ENCODE measurements around the gene AQR. TPM values are rescaled to one million over a fixed set of nuclear protein-coding genes. Genes with fewer than 3 reads are reported as not detected.
"Not testable (repeated sequence)": the region's sequence is repeated elsewhere in the genome, so short reads cannot be mapped to it uniquely, and the experiment has no call there.

Gene AQR
- total RNA-seq, 2 experiments from 2014 or later = 39.2 to 62.0 TPM

- Mint-ChIP-seq H3K27ac (peak overlapping the region; percentile 4), H3K4me3 (no peak overlapping the region), H3K9me3 (ENCODE audit: low read depth) (no peaks in the 10 kb centered on the region), H3K27me3 (no peaks in the 10 kb centered on the region), H3K36me3 (ENCODE audit: low read depth) (peaks cover 26% of the 10 kb centered on the region), H3K4me1 (peaks cover 36% of the 10 kb centered on the region)
- no peak for DNase-seq
- ChIA-PET POLR2A (no interaction called here), CTCF (interaction anchor here (0.7 to 1.2 kb wide), 2 partner anchors 10 to 12 kb away, joined by 3 read pairs; no protein-coding TSS in a partner anchor)
- no peak for ATAC-seq
- intact Hi-C loops (cut with DNase I, micrococcal nuclease) = no loop called here
Observed at GRCh38 chr15:34964277-34964676, 5.3 kb downstream of the AQR start.

GRCh38 chr15:34953851-34954250, 15.7 kb downstream of the AQR start:
- no peaks in the 10 kb centered on the region for H3K27me3 Mint-ChIP-seq
- CTCF ChIA-PET = interaction anchor here (0.6 to 1.3 kb wide), 5 partner anchors 9 to 34 kb away, joined by 3 to 4 read pairs (median 4); no protein-coding TSS in a partner anchor
- no peak overlapping the region for H3K4me3 Mint-ChIP-seq
- POLR2A ChIA-PET = no interaction called here
- no peaks in the 10 kb centered on the region for H3K9me3 Mint-ChIP-seq (ENCODE audit: low read depth)
- peaks cover 21% of the 10 kb centered on the region for H3K36me3 Mint-ChIP-seq (ENCODE audit: low read depth)
- ATAC-seq (no peak), DNase-seq (no peak)
- intact Hi-C loops (cut with DNase I, micrococcal nuclease) = no loop called here
- no peak overlapping the region for H3K27ac Mint-ChIP-seq
- H3K4me1 Mint-ChIP-seq = peaks cover 11% of the 10 kb centered on the region

GRCh38 chr15:34952481-34952880, 17.1 kb downstream of the AQR start:
- Mint-ChIP-seq H3K27ac (no peak overlapping the region), H3K27me3 (no peaks in the 10 kb centered on the region), H3K4me1 (peaks cover 9% of the 10 kb centered on the region), H3K4me3 (no peak overlapping the region), H3K9me3 (ENCODE audit: low read depth) (no peaks in the 10 kb centered on the region), H3K36me3 (ENCODE audit: low read depth) (peaks cover 27% of the 10 kb centered on the region)
- POLR2A ChIA-PET = no interaction called here
- CTCF ChIA-PET = interaction anchor here (1.3 to 1.7 kb wide), 2 partner anchors 11 kb away, joined by 3 to 5 read pairs; no protein-coding TSS in a partner anchor
- ATAC-seq = no peak
- intact Hi-C loops (cut with DNase I, micrococcal nuclease) = no loop called here
- no peak for DNase-seq

GRCh38 chr15:34951993-34952392, 17.5 kb downstream of the AQR start:
- CTCF ChIA-PET = interaction anchor here (1.3 to 1.7 kb wide), 2 partner anchors 11 to 12 kb away, joined by 3 to 5 read pairs; no protein-coding TSS in a partner anchor
- Mint-ChIP-seq H3K27ac (no peak overlapping the region), H3K4me1 (peaks cover 9% of the 10 kb centered on the region), H3K27me3 (no peaks in the 10 kb centered on the region), H3K9me3 (ENCODE audit: low read depth) (no peaks in the 10 kb centered on the region), H3K4me3 (no peak overlapping the region), H3K36me3 (ENCODE audit: low read depth) (peaks cover 27% of the 10 kb centered on the region)
- no peak for ATAC-seq
- no peak for DNase-seq
- POLR2A ChIA-PET = no interaction called here
- intact Hi-C loops (cut with DNase I, micrococcal nuclease) = no loop called here

GRCh38 chr15:34944936-34945335, 24.6 kb downstream of the AQR start:
- no peak for ATAC-seq
- H3K4me1 Mint-ChIP-seq = no peaks in the 10 kb centered on the region
- POLR2A ChIA-PET = no interaction called here
- H3K27me3 Mint-ChIP-seq = no peaks in the 10 kb centered on the region
- no peak for DNase-seq
- no peak overlapping the region for H3K4me3 Mint-ChIP-seq
- CTCF ChIA-PET = interaction anchor here (0.6 to 1.6 kb wide), 6 partner anchors 9 to 323 kb away, joined by 3 to 4 read pairs (median 3); no protein-coding TSS in a partner anchor
- intact Hi-C loops (cut with DNase I, micrococcal nuclease) = no loop called here
- H3K36me3 Mint-ChIP-seq (ENCODE audit: low read depth) = peaks cover 27% of the 10 kb centered on the region
- H3K27ac Mint-ChIP-seq = no peak overlapping the region
- no peaks in the 10 kb centered on the region for H3K9me3 Mint-ChIP-seq (ENCODE audit: low read depth)

GRCh38 chr15:34943711-34944110, 25.8 kb downstream of the AQR start:
- Mint-ChIP-seq H3K27me3 (no peaks in the 10 kb centered on the region), H3K9me3 (ENCODE audit: low read depth) (no peaks in the 10 kb centered on the region), H3K36me3 (ENCODE audit: low read depth) (peaks cover 29% of the 10 kb centered on the region), H3K4me3 (no peak overlapping the region), H3K4me1 (no peaks in the 10 kb centered on the region), H3K27ac (no peak overlapping the region)
- ChIA-PET POLR2A (no interaction called here), CTCF (interaction anchor here (1.3 to 1.4 kb wide), 2 partner anchors 9 to 322 kb away, joined by 3 read pairs; no protein-coding TSS in a partner anchor)
- ATAC-seq (no peak), DNase-seq (no peak)
- intact Hi-C loops (cut with DNase I, micrococcal nuclease) = no loop called here

GRCh38 chr15:34943264-34943663, 26.3 kb downstream of the AQR start:
- CTCF ChIA-PET = interaction anchor here (1.4 kb wide), 1 partner anchor 9 kb away, joined by 3 read pairs; no protein-coding TSS in a partner anchor
- H3K4me3 Mint-ChIP-seq; H3K4me1 Mint-ChIP-seq; H3K27ac Mint-ChIP-seq; intact Hi-C loops (cut with DNase I, micrococcal nuclease); ATAC-seq; H3K9me3 Mint-ChIP-seq (ENCODE audit: low read depth); DNase-seq; POLR2A ChIA-PET; H3K27me3 Mint-ChIP-seq: not testable (repeated sequence)
- H3K36me3 Mint-ChIP-seq (ENCODE audit: low read depth) = peaks cover 29% of the 10 kb centered on the region

- ChIA-PET CTCF (interaction anchor here (0.6 to 1.0 kb wide), 3 partner anchors 18 to 28 kb away, joined by 3 to 4 read pairs (median 3); partner anchors contain the start of gene AQR), POLR2A (interaction anchor here (1.0 kb wide), 1 partner anchor 9 kb away, joined by 3 read pairs; no protein-coding TSS in a partner anchor)
- ATAC-seq = no peak
- no peaks in the 10 kb centered on the region for H3K4me1 Mint-ChIP-seq
- intact Hi-C loops (cut with DNase I, micrococcal nuclease) = no loop called here
- H3K9me3 Mint-ChIP-seq (ENCODE audit: low read depth) = no peaks in the 10 kb centered on the region
- H3K36me3 Mint-ChIP-seq (ENCODE audit: low read depth) = peaks cover 24% of the 10 kb centered on the region
- no peaks in the 10 kb centered on the region for H3K27me3 Mint-ChIP-seq
- H3K27ac Mint-ChIP-seq = no peak overlapping the region
- H3K4me3 Mint-ChIP-seq = no peak overlapping the region
- no peak for DNase-seq
Observed at GRCh38 chr15:34942363-34942762, 27.2 kb downstream of the AQR start.

- no peak overlapping the region for H3K4me3 Mint-ChIP-seq
- no peak overlapping the region for H3K27ac Mint-ChIP-seq
- H3K4me1 Mint-ChIP-seq = no peaks in the 10 kb centered on the region
Observed at GRCh38 chr15:34941831-34942230, 27.7 kb downstream of the AQR start.

GRCh38 chr15:34941185-34941698, 28.3 kb downstream of the AQR start:
- intact Hi-C loops (cut with DNase I, micrococcal nuclease) = no loop called here
- Mint-ChIP-seq H3K27ac (no peak overlapping the region), H3K36me3 (ENCODE audit: low read depth) (peaks cover 24% of the 10 kb centered on the region), H3K4me3 (no peak overlapping the region), H3K27me3 (no peaks in the 10 kb centered on the region), H3K4me1 (no peaks in the 10 kb centered on the region), H3K9me3 (ENCODE audit: low read depth) (no peaks in the 10 kb centered on the region)
- DNase-seq (no peak), ATAC-seq (no peak)
- ChIA-PET POLR2A (no interaction called here), CTCF (interaction anchor here (0.6 to 1.5 kb wide), 3 partner anchors 11 to 28 kb away, joined by 3 to 5 read pairs (median 4); partner anchors contain the start of gene AQR)

More at GRCh38 chr15:34941831-34942230, 27.7 kb downstream of the AQR start:
- H3K27me3 Mint-ChIP-seq = no peaks in the 10 kb centered on the region
- no peaks in the 10 kb centered on the region for H3K9me3 Mint-ChIP-seq (ENCODE audit: low read depth)
- intact Hi-C loops (cut with DNase I, micrococcal nuclease) = no loop called here
- POLR2A ChIA-PET = interaction anchor here (1.0 kb wide), 1 partner anchor 9 kb away, joined by 3 read pairs; no protein-coding TSS in a partner anchor
- CTCF ChIA-PET = interaction anchor here (0.9 to 1.5 kb wide), 3 partner anchors 11 to 27 kb away, joined by 3 to 5 read pairs (median 4); partner anchors contain the start of gene AQR
- peaks cover 24% of the 10 kb centered on the region for H3K36me3 Mint-ChIP-seq (ENCODE audit: low read depth)
- no peak for ATAC-seq
- DNase-seq = no peak

GRCh38 chr15:34933432-34933975, 36.0 kb downstream of the AQR start:
- H3K36me3 Mint-ChIP-seq (ENCODE audit: low read depth) = peaks cover 44% of the 10 kb centered on the region
- H3K4me3 Mint-ChIP-seq = no peak overlapping the region
- ChIA-PET POLR2A (no interaction called here), CTCF (interaction anchor here (0.8 to 1.4 kb wide), 2 partner anchors 11 to 20 kb away, joined by 3 to 4 read pairs; no protein-coding TSS in a partner anchor)
- intact Hi-C loops (cut with DNase I, micrococcal nuclease) = no loop called here
- H3K27me3 Mint-ChIP-seq = no peaks in the 10 kb centered on the region
- DNase-seq = no peak
- no peaks in the 10 kb centered on the region for H3K4me1 Mint-ChIP-seq
- no peaks in the 10 kb centered on the region for H3K9me3 Mint-ChIP-seq (ENCODE audit: low read depth)
- H3K27ac Mint-ChIP-seq = no peak overlapping the region
- no peak for ATAC-seq

- POLR2A ChIA-PET; intact Hi-C loops (cut with DNase I, micrococcal nuclease); H3K27me3 Mint-ChIP-seq; DNase-seq; H3K4me3 Mint-ChIP-seq; H3K9me3 Mint-ChIP-seq (ENCODE audit: low read depth); H3K27ac Mint-ChIP-seq; H3K4me1 Mint-ChIP-seq; ATAC-seq: not testable (repeated sequence)
- CTCF ChIA-PET = interaction anchor here (0.6 kb wide), 1 partner anchor 13 kb away, joined by 3 read pairs; no protein-coding TSS in a partner anchor
- H3K36me3 Mint-ChIP-seq (ENCODE audit: low read depth) = peaks cover 50% of the 10 kb centered on the region
Observed at GRCh38 chr15:34928349-34928748, 41.2 kb downstream of the AQR start.
